Astrocyte (in vitro differentiated cells and primary cell): ENCODE measurements around the gene IGHMBP2.

ENCODE experiments used
- CTCF ChIP-seq: IDR thresholded peaks from 2 replicates; pipeline ENCODE4 v1.5.1; 2011; ENCODE audit warnings: low read depth, mild to moderate bottlenecking, inconsistent platforms, low read length, moderate library complexity; ENCODE audit not compliant: insufficient read depth
- EZH2 ChIP-seq: IDR thresholded peaks from 2 replicates; pipeline ENCODE4 v1.6.1; 2012; ENCODE audit warnings: mild to moderate bottlenecking, low read length, inconsistent platforms; ENCODE audit not compliant: insufficient read depth

GRCh38 chr11:68912254-68912653 lies 8.6 kb downstream of the IGHMBP2 start:
- TF ChIP-seq EZH2 (no peak), CTCF (no peak)
